Lower lobe of right lung (tissue), 2 donors: ENCODE measurements around the gene PRR5L. TPM values are rescaled to one million over a fixed set of nuclear protein-coding genes. Genes with fewer than 3 reads are reported as not detected.

ENCODE experiments used
- ATAC-seq, 2 donors: fragments of 200-7000 bp; cut with Tn5 transposase; one replicate each; pipeline ENCODE4 v1.9.1; 2020 to 2022; ENCODE audit warnings: mild to moderate bottlenecking in 2 of 2, moderate library complexity in 2 of 2
- DNase-seq: peaks from one replicate; pipeline ENCODE4 v3.0.0-alpha.2; 2020
- H3K27ac ChIP-seq: fragments of 200-600 bp; one replicate; pipeline ENCODE4 v1.8.0; 2022
- H3K27me3 ChIP-seq: fragments of 200-600 bp; one replicate; pipeline ENCODE4 v1.8.0; 2022; ENCODE audit warnings: low read depth
- H3K36me3 ChIP-seq: fragments of 200-600 bp; one replicate; pipeline ENCODE4 v1.8.0; 2022; ENCODE audit warnings: mild to moderate bottlenecking
- H3K4me1 ChIP-seq: fragments of 200-600 bp; one replicate; pipeline ENCODE4 v1.8.0; 2022
- H3K4me3 ChIP-seq: fragments of 200-600 bp; one replicate; pipeline ENCODE4 v1.8.0; 2022; ENCODE audit warnings: mild to moderate bottlenecking
- H3K9me3 ChIP-seq: fragments of 200-600 bp; one replicate; pipeline ENCODE4 v1.8.0; 2022
- CTCF ChIP-seq: fragments of 200-600 bp; IDR thresholded peaks from one replicate; pipeline ENCODE4 v1.8.0; 2022; ENCODE audit warnings: antibody characterized with exemption, mild to moderate bottlenecking
- intact Hi-C: fragments of 100-400 bp; cut with DNase I; formaldehyde crosslinking; loops from one replicate; pipeline ENCODE4 v1.11.0; 2022
- total RNA-seq: library from RNA; stranded (reverse); fragmentation: NEBNext Ultra II Directional; extraction: Animal tissue kit (Norgen Biotek cat#: 25700); gene quantifications from one replicate; pipeline ENCODE4 v1.2.1, GENCODE V29; 2021
- donor health status: DM: no; HTN: yes; CAD: no; lungs with severe emphysema.

The PRR5L gene
- total RNA-seq, 1 donor from 2014 or later = 24.9 TPM

GRCh38 chr11:36264011-36264972 lies 31.8 kb upstream of the PRR5L start:
- Histone ChIP-seq H3K27me3 (peaks cover 4% of the 10 kb centered on the region), H3K27ac (no peak overlapping the region), H3K36me3 (no peaks in the 10 kb centered on the region), H3K4me3 (no peak overlapping the region), H3K9me3 (no peaks in the 10 kb centered on the region), H3K4me1 (peaks cover 5% of the 10 kb centered on the region)
- ATAC-seq (no peak), DNase-seq (no peak)
- no peak for TF ChIP-seq CTCF
- intact Hi-C loops = no loop called here

GRCh38 chr11:36264973-36265344 lies 31.1 kb upstream of the PRR5L start:
- Histone ChIP-seq H3K4me3 (no peak overlapping the region), H3K9me3 (no peaks in the 10 kb centered on the region), H3K4me1 (peaks cover 5% of the 10 kb centered on the region), H3K36me3 (no peaks in the 10 kb centered on the region), H3K27ac (no peak overlapping the region), H3K27me3 (peaks cover 4% of the 10 kb centered on the region)
- DNase-seq (no peak), ATAC-seq (no peak)
- no peak for TF ChIP-seq CTCF
- intact Hi-C loops = no loop called here

- peaks cover 7% of the 10 kb centered on the region for H3K36me3 ChIP-seq
- intact Hi-C loops = no loop called here
Measured at GRCh38 chr11:36265793-36266628, 30.1 kb upstream of the PRR5L start.

GRCh38 chr11:36266767-36267166 lies 29.3 kb upstream of the PRR5L start:
- peaks cover 13% of the 10 kb centered on the region for H3K36me3 ChIP-seq
- intact Hi-C loops = no loop called here
- H3K4me3 ChIP-seq = no peak overlapping the region
- TF ChIP-seq CTCF = no peak
- no peaks in the 10 kb centered on the region for H3K9me3 ChIP-seq
- no peak for DNase-seq
- peaks cover 5% of the 10 kb centered on the region for H3K4me1 ChIP-seq
- peaks cover 4% of the 10 kb centered on the region for H3K27me3 ChIP-seq
- ATAC-seq = no peak
- H3K27ac ChIP-seq = no peak overlapping the region

More at GRCh38 chr11:36265793-36266628, 30.1 kb upstream of the PRR5L start:
- no peak overlapping the region for H3K4me3 ChIP-seq
- no peak overlapping the region for H3K27ac ChIP-seq
- H3K9me3 ChIP-seq = no peaks in the 10 kb centered on the region
- peaks cover 4% of the 10 kb centered on the region for H3K27me3 ChIP-seq
- DNase-seq (peak; percentile 63), ATAC-seq (peak; percentile 65 to 83)
- TF ChIP-seq CTCF = peak; percentile 83
- peaks cover 5% of the 10 kb centered on the region for H3K4me1 ChIP-seq

GRCh38 chr11:36268337-36268985 lies 27.6 kb upstream of the PRR5L start:
- DNase-seq (no peak), ATAC-seq (no peak)
- H3K27ac ChIP-seq = no peak overlapping the region
- no peak for TF ChIP-seq CTCF
- no peaks in the 10 kb centered on the region for H3K27me3 ChIP-seq
- H3K4me3 ChIP-seq = no peak overlapping the region
- peaks cover 5% of the 10 kb centered on the region for H3K4me1 ChIP-seq
- H3K36me3 ChIP-seq = peaks cover 30% of the 10 kb centered on the region
- intact Hi-C loops = no loop called here
- H3K9me3 ChIP-seq = no peaks in the 10 kb centered on the region
